Stimulated activated CD4-positive, alpha-beta T cell treated with anti-CD3 and anti-CD28 coated beads, Interleukin-15, amount 100 ng/mL, for 48 hours (primary cell): ENCODE data around the gene NRGN.
A peak's percentile ranks its signal among the peaks of the same experiment; 100 is the strongest.

Experiments used
- DNase-seq, 2 donors: peaks; one replicate each; pipeline ENCODE4 v3.0.0-alpha.2; 2020; ENCODE audit warnings: low read depth in 2 of 2

Gene NRGN

GRCh38 chr11:124739479-124740276 lies at the start of gene NRGN:
Gene NRGN (plus strand): TSS chr11:124739942. CDS start chr11:124740085, 143 bp downstream.
- peak; percentile 77 to 83 for DNase-seq

GRCh38 chr11:124693142-124693541 lies 46.6 kb upstream of the NRGN start:
- DNase-seq: no peak

- DNase-seq: no peak
Measured at GRCh38 chr11:124699547-124699946, 40.2 kb upstream of the NRGN start.

GRCh38 chr11:124700028-124700427 lies 39.7 kb upstream of the NRGN start:
- DNase-seq: no peak

GRCh38 chr11:124707829-124708228 lies 31.9 kb upstream of the NRGN start:
- DNase-seq: no peak

- DNase-seq: no peak
Measured at GRCh38 chr11:124712392-124712791, 27.4 kb upstream of the NRGN start.

GRCh38 chr11:124716591-124716990 lies 23.2 kb upstream of the NRGN start:
- no peak for DNase-seq

- no peak for DNase-seq
Measured at GRCh38 chr11:124717421-124717785, 22.3 kb upstream of the NRGN start.

- no peak for DNase-seq
Measured at GRCh38 chr11:124717786-124718651, 21.7 kb upstream of the NRGN start.

- no peak for DNase-seq
Measured at GRCh38 chr11:124718801-124719200, 20.9 kb upstream of the NRGN start.

- no peak for DNase-seq
Measured at GRCh38 chr11:124719534-124719933, 20.2 kb upstream of the NRGN start.

- no peak for DNase-seq
Measured at GRCh38 chr11:124722176-124722575, 17.6 kb upstream of the NRGN start.

- DNase-seq: no peak
Measured at GRCh38 chr11:124724979-124725718, 14.6 kb upstream of the NRGN start.

GRCh38 chr11:124725719-124726105 lies 14.0 kb upstream of the NRGN start:
- no peak for DNase-seq

- no peak for DNase-seq
Measured at GRCh38 chr11:124727474-124727873, 12.3 kb upstream of the NRGN start.

- DNase-seq: no peak
Measured at GRCh38 chr11:124728134-124728533, 11.6 kb upstream of the NRGN start.

GRCh38 chr11:124729571-124729970 lies 10.2 kb upstream of the NRGN start:
- no peak for DNase-seq

GRCh38 chr11:124732230-124732629 lies 7.5 kb upstream of the NRGN start:
- DNase-seq: no peak

GRCh38 chr11:124736736-124737135 lies 3.0 kb upstream of the NRGN start:
- DNase-seq: no peak

GRCh38 chr11:124737638-124738305 lies 2.0 kb upstream of the NRGN start:
- DNase-seq: no peak

- no peak for DNase-seq
Measured at GRCh38 chr11:124738713-124739478, 846 bp upstream of the NRGN start.
